Spleen (tissue), 11 donors: Measurements from ENCODE around the gene GPR62. TPM values are rescaled to one million over a fixed set of nuclear protein-coding genes. Genes with fewer than 3 reads are reported as not detected.
"Not testable (repeated sequence)": the region's sequence is repeated elsewhere in the genome, so short reads cannot be mapped to it uniquely, and the experiment has no call there.

Experiments
- DNase-seq: peaks from one replicate; pipeline ENCODE4 v3.0.0-alpha.2; 2020
- H3K27ac ChIP-seq, 8 donors: fragments of 200-600 bp; sonication (generic) in 7 of 8; 1 replicate in 4 of 8; 2 replicates in 4 of 8; pipeline versions ENCODE4 v1.5.0 to v1.8.0; 2016 to 2021; ENCODE audit warnings: inconsistent platforms in 4 of 8, mild to moderate bottlenecking in 4 of 8, moderate library complexity in 1 of 8
- H3K27me3 ChIP-seq, 7 donors: fragments of 200-600 bp; sonication (generic) in 6 of 7; replicated peaks in 1 of 7; 1 replicate in 4 of 7; 2 replicates in 3 of 7; pipeline versions ENCODE4 v1.5.0 to v1.8.0; 2016 to 2021; ENCODE audit warnings: inconsistent platforms in 3 of 7, mild to moderate bottlenecking in 1 of 7
- H3K36me3 ChIP-seq, 6 donors: fragments of 200-600 bp; sonication (generic) in 5 of 6; 1 replicate in 4 of 6; 2 replicates in 2 of 6; pipeline versions ENCODE4 v1.5.0 to v1.8.0; 2016 to 2021; ENCODE audit warnings: inconsistent platforms in 2 of 6
- H3K4me1 ChIP-seq, 6 donors: fragments of 200-600 bp; sonication (generic) in 5 of 6; 1 replicate in 3 of 6; 2 replicates in 3 of 6; pipeline versions ENCODE4 v1.5.0 to v1.8.0; 2016 to 2021; ENCODE audit warnings: inconsistent platforms in 3 of 6
- H3K4me3 ChIP-seq, 8 donors: fragments of 200-600 bp; sonication (generic) in 7 of 8; 1 replicate in 4 of 8; 2 replicates in 4 of 8; pipeline versions ENCODE4 v1.5.0 to v1.8.0; 2016 to 2021; ENCODE audit warnings: inconsistent platforms in 4 of 8, mild to moderate bottlenecking in 4 of 8, moderate library complexity in 2 of 8
- H3K9me3 ChIP-seq, 8 donors: fragments of 200-600 bp; sonication (generic) in 7 of 8; 1 replicate in 4 of 8; 2 replicates in 4 of 8; pipeline versions ENCODE4 v1.5.0 to v1.8.0; 2016 to 2021; ENCODE audit warnings: inconsistent platforms in 4 of 8
- CTCF ChIP-seq, 11 experiments: fragments of 200-600 bp in 7 of 11; fragments of 450-650 bp in 4 of 11; sonication (generic) in 4 of 11; IDR thresholded peaks in 8 of 11; conservative IDR thresholded peaks in 3 of 11; 1 replicate in 7 of 11; 2 replicates in 4 of 11; pipeline versions ENCODE4 v1.4.0 to v1.8.0; 2016 to 2021; ENCODE audit warnings: antibody characterized with exemption in 11 of 11, inconsistent platforms in 4 of 11, mild to moderate bottlenecking in 1 of 11
- POLR2A ChIP-seq, 3 donors: fragments of 450-650 bp; IDR thresholded peaks; one replicate each; pipeline ENCODE4 v1.5.1; 2017; ENCODE audit warnings: antibody characterized with exemption in 3 of 3, mild to moderate bottlenecking in 1 of 3
- POLR2AphosphoS5 ChIP-seq, 3 donors: sonication (generic); formaldehyde crosslinking; IDR thresholded peaks; one replicate each; pipeline ENCODE4 v1.5.1; 2017; ENCODE audit warnings: antibody characterized with exemption in 3 of 3
- WGBS, 5 donors: extraction: QIAGEN DNeasy Blood & Tissue Kit in 3 of 5; methylation state at CpG; one replicate each; pipeline versions ENCODE4 v1.1.5 to v1.1.7; 2013 to 2018; 5-methylcytosine and 5-hydroxymethylcytosine counted together
- intact Hi-C: fragments of 100-400 bp; cut with DNase I; formaldehyde crosslinking; loops from one replicate; pipeline ENCODE4 v1.15.0; 2023; ENCODE audit warnings: low total_unique reads
- polyA plus RNA-seq, 3 donors: library from polyadenylated mRNA; stranded (reverse); fragments of 200-250 nt; gene quantifications; one replicate each; pipeline ENCODE4 v1.2.1, GENCODE V29; 2013
- total RNA-seq, 7 donors: library from RNA; depleted of rRNA in 3 of 7; stranded (reverse); fragments of >200 nt in 3 of 7; fragmentation: NEBNext Ultra II Directional in 4 of 7; extraction: Animal tissue kit (Norgen Biotek cat#: 25700) in 4 of 7; gene quantifications; one replicate each; pipeline versions ENCODE4 v1.1.0 to v1.2.1, GENCODE V29; 2016 to 2021
- donor health status: healthy with polysubstance abuse.
- donor health status: DM: no; HTN: no; CAD: no; lungs with moderate emphysema.
- donor health status: DM: no; HTN: no; CAD: no.
- donor health status: Bipolar disorder and iron deficiency.
- donor health status: healthy.
- donor health status: DM: no; HTN: no; CAD: no.
- donor health status: DM: yes; HTN: yes; CAD: no.

The GPR62 gene
- total and polyA plus RNA-seq, 10 donors = 0.04 to 0.39 (median 0.05) TPM; not detected in 6

GRCh38 chr3:51921081-51921578 lies 34.1 kb upstream of the GPR62 start:
- intact Hi-C loops = no loop called here
- WGBS, 5 donors = 78 to 84% (median 83%) methylated on average over 11 of the region's 11 CpGs
- Histone ChIP-seq H3K4me1 (no peaks in the 10 kb centered on the region), H3K27me3 (peaks cover 0 to 8% (median 0%) of the 10 kb centered on the region in 7 donors), H3K36me3 (no peaks in the 10 kb centered on the region), H3K4me3 (no peak overlapping the region), H3K27ac (no peak overlapping the region), H3K9me3 (no peaks in the 10 kb centered on the region)
- DNase-seq = no peak
- TF ChIP-seq POLR2AphosphoS5 (IDR thresholded peaks at IDR 0.05) (no peak), POLR2A (IDR thresholded peaks at IDR 0.05) (no peak), CTCF (IDR thresholded peaks at IDR 0.05 in 8 of 11, conservative IDR thresholded peaks at IDR 0.05 in 3 of 11) (no peak)

- TF ChIP-seq POLR2AphosphoS5 (IDR thresholded peaks at IDR 0.05) = no peak
- TF ChIP-seq CTCF (IDR thresholded peaks at IDR 0.05 in 8 of 11, conservative IDR thresholded peaks at IDR 0.05 in 3 of 11) = no peak
- no peak for TF ChIP-seq POLR2A (IDR thresholded peaks at IDR 0.05)
- WGBS, 5 donors = 87 to 94% (median 89%) methylated on average over 5 of the region's 5 CpGs
- no peak overlapping the region for H3K27ac ChIP-seq
- no peak overlapping the region for H3K4me3 ChIP-seq
- no peaks in the 10 kb centered on the region for H3K27me3 ChIP-seq
- no peak for DNase-seq
- intact Hi-C loops = no loop called here
- H3K4me1 ChIP-seq = no peaks in the 10 kb centered on the region
- no peaks in the 10 kb centered on the region for H3K9me3 ChIP-seq
- H3K36me3 ChIP-seq = peaks cover 0 to 17% (median 3%) of the 10 kb centered on the region in 6 donors
These were observed 27.9 kb upstream of the GPR62 start for GRCh38 chr3:51927061-51927977.

DNA sequence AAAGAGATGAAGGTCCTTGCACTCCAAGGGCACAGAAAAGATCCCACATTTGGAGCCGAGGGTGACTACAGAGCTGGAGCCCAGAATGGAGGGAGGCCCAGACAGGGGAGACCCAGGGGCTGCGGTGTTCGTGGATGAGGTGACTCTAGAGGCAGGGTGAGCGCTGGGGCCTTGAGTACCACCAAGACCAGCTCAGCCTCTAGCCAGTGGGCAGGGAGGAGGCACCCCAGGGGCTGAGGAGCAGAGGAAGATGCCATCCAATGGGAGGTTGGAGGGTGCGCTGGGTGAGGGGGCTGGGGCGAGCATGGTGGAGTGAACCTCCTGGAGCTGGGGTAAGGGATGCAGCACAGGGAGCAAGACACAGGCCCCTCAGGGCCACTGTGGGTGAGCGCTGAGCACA lies 26.7 kb upstream of the GPR62 start:
- H3K27me3 ChIP-seq = no peaks in the 10 kb centered on the region
- no peaks in the 10 kb centered on the region for H3K9me3 ChIP-seq
- 95 to 97% (median 96%) methylated on average over 6 to 7 of the region's 7 CpGs for WGBS, 5 donors
- DNase-seq = no peak
- no peaks in the 10 kb centered on the region for H3K4me1 ChIP-seq
- no peak overlapping the region for H3K27ac ChIP-seq
- intact Hi-C loops = no loop called here
- TF ChIP-seq POLR2AphosphoS5 (IDR thresholded peaks at IDR 0.05) (no peak), POLR2A (IDR thresholded peaks at IDR 0.05) (no peak), CTCF (IDR thresholded peaks at IDR 0.05 in 8 of 11, conservative IDR thresholded peaks at IDR 0.05 in 3 of 11) (no peak)
- H3K4me3 ChIP-seq = no peak overlapping the region
- peaks cover 0 to 29% (median 13%) of the 10 kb centered on the region in 6 donors for H3K36me3 ChIP-seq

GRCh38 chr3:51928981-51929380 lies 26.2 kb upstream of the GPR62 start:
- H3K27me3 ChIP-seq, intact Hi-C loops, H3K27ac ChIP-seq, H3K4me3 ChIP-seq, H3K9me3 ChIP-seq, DNase-seq, H3K4me1 ChIP-seq: not testable (repeated sequence)
- H3K36me3 ChIP-seq = peaks cover 0 to 34% (median 19%) of the 10 kb centered on the region in 6 donors
- WGBS, 5 donors = 81 to 92% (median 83%) methylated on average over 2 to 3 of the region's 3 CpGs
